HG03575 (cell line): Measurements from ENCODE around the gene MUC15.
"Not testable (repeated sequence)": the region's sequence is repeated elsewhere in the genome, so short reads cannot be mapped to it uniquely, and the experiment has no call there.

ENCODE experiments used
- ATAC-seq: cut with Tn5 transposase; IDR thresholded peaks from one replicate; pipeline ENCODE4 v1.9.1; 2021; ENCODE audit not compliant: unreplicated experiment, insufficient number of reproducible peaks, low FRiP score; ENCODE audit errors: extremely low read depth

The MUC15 gene, protein sequence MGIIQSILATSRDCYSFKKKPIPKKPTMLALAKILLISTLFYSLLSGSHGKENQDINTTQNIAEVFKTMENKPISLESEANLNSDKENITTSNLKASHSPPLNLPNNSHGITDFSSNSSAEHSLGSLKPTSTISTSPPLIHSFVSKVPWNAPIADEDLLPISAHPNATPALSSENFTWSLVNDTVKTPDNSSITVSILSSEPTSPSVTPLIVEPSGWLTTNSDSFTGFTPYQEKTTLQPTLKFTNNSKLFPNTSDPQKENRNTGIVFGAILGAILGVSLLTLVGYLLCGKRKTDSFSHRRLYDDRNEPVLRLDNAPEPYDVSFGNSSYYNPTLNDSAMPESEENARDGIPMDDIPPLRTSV

DNA sequence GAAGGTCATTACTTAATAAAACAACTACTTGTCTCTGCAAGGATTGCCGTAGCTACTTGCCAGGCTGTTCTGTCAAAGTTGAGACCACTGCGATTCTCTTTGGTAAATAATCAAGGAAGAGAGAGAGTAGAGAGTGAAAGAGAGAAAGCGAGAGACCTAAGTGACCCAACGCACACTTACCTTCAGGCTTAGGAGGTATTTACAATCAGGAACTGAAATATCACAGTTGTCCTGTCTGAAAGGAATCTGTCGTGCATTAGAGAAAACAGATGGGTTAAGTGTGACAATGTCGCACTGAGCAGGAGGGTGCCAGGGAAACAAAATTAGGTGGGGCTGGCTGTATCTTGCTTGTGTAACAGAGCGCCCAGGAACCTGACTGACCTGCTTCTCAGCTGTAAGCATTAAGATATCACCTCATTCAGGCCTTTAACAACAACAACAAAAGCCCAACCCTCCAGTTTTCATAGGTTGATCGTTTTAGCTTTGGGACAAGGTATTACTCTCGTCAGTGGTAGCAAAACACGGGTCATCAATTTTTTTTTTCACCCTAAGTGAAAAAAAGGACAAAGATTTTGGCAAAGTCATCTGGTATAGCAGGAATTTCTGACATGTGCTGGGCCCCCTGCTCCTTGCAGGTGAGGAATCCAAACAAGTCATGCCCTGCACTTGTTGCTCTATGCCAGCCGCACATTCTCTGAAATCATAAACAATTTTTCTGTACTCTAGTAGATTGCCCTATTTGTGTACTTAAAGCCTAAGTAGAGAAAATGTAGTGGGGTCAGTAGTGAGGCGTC is at the start of gene MUC15:
Gene MUC15 (minus strand): TSS at position 403 of the 794 bp plus-strand sequence. CDS start 5,169 bp downstream, outside the sequence.
- no peak for ATAC-seq

GRCh38 chr11:26621132-26621531 is 49.1 kb upstream of the MUC15 start:
- no peak for ATAC-seq

GRCh38 chr11:26620282-26621045 is 48.4 kb upstream of the MUC15 start:
- ATAC-seq = no peak

DNA sequence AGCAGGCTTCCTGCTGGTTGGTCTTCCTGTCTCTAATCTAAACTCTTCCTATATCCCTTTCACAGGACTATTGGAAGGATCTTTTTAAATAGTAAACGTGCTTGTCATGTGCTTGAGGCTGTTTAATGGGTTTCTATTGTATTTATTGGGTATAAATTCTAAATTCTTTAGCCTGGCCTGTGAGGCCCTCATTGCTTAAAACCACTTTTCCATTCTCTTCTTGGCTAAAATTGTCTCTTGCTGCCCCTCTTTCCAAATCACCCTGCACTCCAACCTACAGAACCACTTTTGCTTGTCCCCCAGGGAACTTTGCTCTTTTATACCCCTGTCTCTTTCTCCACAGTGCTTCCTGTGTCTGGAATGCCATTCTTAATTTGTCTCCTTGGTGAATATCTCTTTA is 46.4 kb upstream of the MUC15 start:
- no peak for ATAC-seq

GRCh38 chr11:26613759-26614158 is 41.7 kb upstream of the MUC15 start:
- no peak for ATAC-seq

- no peak for ATAC-seq
Measured at GRCh38 chr11:26608507-26609146, 36.6 kb upstream of the MUC15 start.

DNA sequence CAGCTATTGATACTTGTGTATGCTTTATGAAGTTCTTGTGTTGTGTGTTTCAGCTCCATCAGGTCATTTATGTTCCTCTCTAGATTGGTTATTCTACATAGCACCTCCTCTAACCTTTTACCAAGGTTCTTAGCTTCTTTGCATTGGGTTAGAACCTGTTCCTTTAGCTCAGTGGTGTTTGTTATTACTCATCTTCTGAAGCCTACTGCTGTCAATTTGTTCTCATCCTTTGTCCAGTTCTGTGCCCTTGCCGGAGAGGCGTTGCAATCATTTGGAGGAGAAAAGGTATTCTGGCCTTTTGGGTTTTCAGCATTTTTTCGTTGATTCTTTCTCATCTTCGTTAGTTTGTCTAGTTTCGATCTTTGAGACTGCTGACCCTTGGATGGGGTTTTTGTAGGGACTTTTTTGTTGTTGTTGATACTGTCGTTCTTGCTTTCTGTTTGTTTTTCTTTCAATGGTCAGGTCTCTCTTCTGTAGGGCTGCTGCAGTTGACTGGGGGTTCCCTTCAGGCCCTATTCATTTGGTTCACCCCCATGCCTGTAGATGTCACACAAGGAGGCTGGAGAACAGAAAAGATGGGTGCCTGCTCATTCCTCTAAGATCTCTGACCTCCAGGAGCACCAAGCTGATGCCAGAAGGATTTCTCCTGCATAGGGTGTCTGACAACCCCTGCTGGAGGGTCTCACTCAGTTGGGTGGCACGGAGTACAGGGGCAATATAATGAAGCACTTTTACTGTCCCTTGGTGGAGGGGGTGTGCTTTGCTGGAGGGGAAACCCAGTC is 35.9 kb upstream of the MUC15 start:
- ATAC-seq = no peak

GRCh38 chr11:26599876-26600434 is 27.9 kb upstream of the MUC15 start:
- no peak for ATAC-seq

DNA sequence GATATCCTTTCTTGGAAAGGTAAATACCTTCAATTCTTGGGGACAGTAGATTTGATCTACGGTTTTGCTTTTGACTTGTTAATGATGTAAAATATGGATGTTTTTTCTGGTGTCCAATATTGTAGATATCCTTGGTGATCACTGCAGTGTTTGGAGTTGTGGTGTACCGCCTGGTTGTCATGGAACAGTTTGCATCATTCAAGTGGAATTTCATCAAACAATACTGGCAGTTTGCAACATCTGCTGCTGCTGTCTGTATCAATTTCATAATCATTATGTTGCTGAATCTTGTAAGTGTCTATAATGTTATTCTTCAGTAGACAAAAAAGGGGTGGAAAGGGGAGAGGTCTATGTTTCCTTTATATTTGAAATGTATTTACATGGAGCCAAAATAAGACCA is 27.4 kb upstream of the MUC15 start:
- ATAC-seq = no peak

DNA sequence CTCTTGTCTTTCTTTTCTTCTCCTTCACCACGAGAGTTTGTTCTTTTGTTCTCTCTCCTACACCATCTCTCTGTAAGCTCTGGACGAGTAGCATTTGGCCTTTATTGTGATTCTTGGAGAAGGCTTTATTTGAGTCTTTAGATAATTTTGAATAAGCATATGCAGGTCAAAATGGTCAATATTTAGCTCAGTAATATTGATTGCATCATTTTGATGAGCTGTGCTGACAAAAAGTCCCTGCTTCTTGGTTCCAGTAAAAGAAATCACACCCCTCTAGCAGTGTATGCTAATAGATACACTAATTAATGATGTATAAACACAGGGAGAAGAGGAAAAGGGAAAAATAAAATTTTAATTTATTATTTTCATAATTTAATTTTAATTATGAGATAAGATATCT is 25.8 kb upstream of the MUC15 start:
- ATAC-seq = no peak

DNA sequence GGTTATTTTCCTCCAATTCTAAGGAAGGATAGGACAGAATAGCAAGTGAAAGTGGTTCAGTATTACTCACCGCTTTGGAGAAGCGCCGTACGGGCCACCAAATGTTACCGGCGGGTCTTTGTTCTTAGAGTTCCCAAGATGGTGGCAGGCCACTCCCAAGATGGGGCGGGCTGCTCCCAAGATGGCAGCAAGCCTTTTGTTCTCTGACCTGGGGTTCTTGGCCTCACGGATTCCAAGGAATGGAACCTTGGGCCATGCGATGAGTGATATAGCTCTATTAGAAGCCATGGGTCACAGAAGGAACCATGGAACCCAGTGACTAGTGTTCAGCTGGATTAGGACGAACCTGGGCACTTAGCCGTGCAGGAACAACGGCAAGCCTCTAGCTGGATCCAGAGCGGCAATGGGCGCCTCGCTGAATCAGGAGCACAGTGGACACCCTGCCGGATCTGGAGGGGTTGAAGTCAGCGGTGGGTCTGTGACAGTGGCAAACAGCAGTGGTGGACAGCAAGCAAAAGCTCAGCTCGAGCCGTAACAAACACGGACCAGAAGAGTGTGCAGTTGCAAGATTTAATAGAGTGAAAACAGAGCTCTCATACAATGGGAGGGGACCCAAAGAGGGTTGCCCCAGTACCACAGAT is 25.1 kb upstream of the MUC15 start:
- not testable (repeated sequence) for ATAC-seq

GRCh38 chr11:26595207-26595865 is 23.3 kb upstream of the MUC15 start:
- ATAC-seq = not testable (repeated sequence)

GRCh38 chr11:26593691-26594090 is 21.6 kb upstream of the MUC15 start:
- no peak for ATAC-seq

DNA sequence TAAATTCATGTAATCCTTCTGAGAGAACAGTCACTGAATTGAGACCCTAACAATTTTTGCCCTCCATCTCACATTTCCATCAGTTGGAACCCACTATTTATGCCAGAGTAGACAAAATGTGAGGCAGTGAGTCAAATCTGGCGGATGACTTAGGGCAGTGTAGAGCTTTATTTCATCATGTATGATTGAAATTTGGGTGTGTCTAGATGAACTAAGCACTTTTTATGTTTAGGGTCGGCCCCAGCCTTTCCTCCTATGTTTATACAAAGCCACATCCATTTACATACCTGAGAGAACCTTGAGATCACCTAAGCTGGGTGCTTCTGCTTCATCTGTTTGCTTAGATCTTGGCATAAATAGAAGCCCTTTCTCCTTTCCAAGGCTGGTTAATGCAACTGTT is 15.0 kb upstream of the MUC15 start:
- ATAC-seq = no peak

DNA sequence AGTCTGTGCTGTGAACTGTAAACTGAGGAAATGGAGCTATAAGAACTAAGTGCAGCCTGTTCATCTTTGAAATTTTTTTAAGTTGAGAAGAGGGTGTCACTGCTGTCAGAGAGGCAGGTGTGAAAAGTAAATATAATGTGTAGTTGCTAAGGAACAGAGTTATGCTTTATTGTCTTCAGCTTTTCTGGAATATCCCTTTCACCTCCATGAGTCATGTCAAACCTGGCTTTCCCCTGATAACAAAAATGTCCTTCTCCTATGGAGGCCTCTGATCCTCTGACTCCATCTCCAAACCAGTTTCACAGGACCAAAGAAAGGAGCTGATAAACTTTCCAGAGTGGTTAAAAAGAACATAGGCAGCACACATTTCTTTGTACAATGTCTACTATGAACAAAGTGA is 12.8 kb upstream of the MUC15 start:
- ATAC-seq = no peak

DNA sequence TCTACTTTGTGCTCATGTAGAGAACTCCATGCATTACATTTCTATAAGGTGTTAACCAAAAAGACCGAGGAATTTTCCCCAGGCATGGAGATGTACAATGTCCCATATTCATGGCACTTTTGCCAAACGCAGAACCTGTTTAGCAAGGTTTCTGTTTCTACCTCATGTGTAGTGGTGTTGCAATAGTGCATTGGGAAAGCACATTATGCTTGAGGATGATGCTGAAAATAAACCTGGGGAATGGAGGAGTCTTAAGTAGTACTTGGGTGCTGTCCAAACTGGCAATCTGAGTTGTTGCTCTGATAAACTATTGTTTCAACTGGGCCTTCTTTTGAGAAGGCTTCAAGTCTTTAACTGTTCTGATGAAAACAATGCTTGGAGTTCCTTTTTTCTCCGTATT is 11.5 kb upstream of the MUC15 start:
- ATAC-seq = no peak

DNA sequence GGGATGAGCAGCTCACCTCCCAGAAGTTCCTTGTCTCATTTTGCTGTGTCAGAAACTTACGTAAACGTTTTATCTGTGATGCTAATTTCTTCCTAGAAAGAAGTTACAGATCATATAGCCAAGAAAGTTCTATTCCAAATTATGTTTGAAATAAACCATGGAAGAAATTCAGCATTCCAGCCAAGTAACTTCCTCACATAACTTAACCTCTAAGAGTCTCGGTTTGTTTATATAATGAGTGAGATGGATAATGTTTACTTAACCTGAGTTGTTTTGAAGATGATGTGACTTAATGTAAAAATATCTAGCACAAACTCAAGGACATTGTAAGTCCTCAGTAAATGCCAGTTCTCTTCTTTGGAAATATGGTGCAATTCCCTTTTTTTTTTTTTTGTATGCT is 8.9 kb upstream of the MUC15 start:
- ATAC-seq = no peak
